K562 (cell line): ENCODE data around the gene CSTPP1. TPM values are rescaled to one million over a fixed set of nuclear protein-coding genes. Genes with fewer than 3 reads are reported as not detected.

ENCODE experiments used
- ATF7 ChIP-seq: fragments of 450-650 bp; IDR thresholded peaks from 2 replicates; pipeline ENCODE4 v1.7.1; 2014; ENCODE audit warnings: mild to moderate bottlenecking, moderate library complexity
- EP400 ChIP-seq: fragments of 450-650 bp; IDR thresholded peaks from 2 replicates; pipeline ENCODE4 v1.6.1; 2017; ENCODE audit warnings: antibody characterized with exemption, mild to moderate bottlenecking, moderate library complexity
- ERF ChIP-seq: fragments of 450-650 bp; formaldehyde crosslinking; IDR thresholded peaks from 2 replicates; pipeline ENCODE4 v1.4.0; 2020; ENCODE audit warnings: mild to moderate bottlenecking, mixed read lengths
- ESRRA ChIP-seq: fragments of 450-650 bp; IDR thresholded peaks from 2 replicates; pipeline ENCODE4 v1.6.1; 2014; ENCODE audit warnings: low read depth, mild to moderate bottlenecking, moderate library complexity, borderline replicate concordance
- FOS ChIP-seq: IDR thresholded peaks from 3 replicates; pipeline ENCODE4 v1.6.1; 2011; ENCODE audit not compliant: insufficient read length; ENCODE audit errors: extremely low read depth
- HDAC1 ChIP-seq, 2 experiments: fragments of 450-650 bp; IDR thresholded peaks; 2 replicates each; pipeline ENCODE4 v1.6.1; 2016 to 2017; ENCODE audit warnings: inconsistent platforms in 1 of 2, mild to moderate bottlenecking in 1 of 2, moderate library complexity in 1 of 2
- HNRNPK ChIP-seq: fragments of 200-400 bp; formaldehyde crosslinking; IDR thresholded peaks from one replicate; pipeline ENCODE4 v1.6.1; 2018; ENCODE audit warnings: mild to moderate bottlenecking, low read depth, low read length; ENCODE audit not compliant: poor library complexity, severe bottlenecking
- HNRNPL ChIP-seq: fragments of 200-400 bp; formaldehyde crosslinking; IDR thresholded peaks from 2 replicates; pipeline ENCODE4 v1.6.1; 2017; ENCODE audit warnings: low read depth, mild to moderate bottlenecking, low read length
- KHSRP ChIP-seq: fragments of 450-650 bp; IDR thresholded peaks from 2 replicates; pipeline ENCODE4 v1.6.1; 2017
- LCOR ChIP-seq: sonication (generic); formaldehyde crosslinking; IDR thresholded peaks from 2 replicates; pipeline ENCODE4 v1.8.0; 2022; ENCODE audit warnings: mild to moderate bottlenecking, missing genetic modification reagents
- NEUROD1 ChIP-seq: fragments of 150-350 bp; IDR thresholded peaks from 2 replicates; pipeline ENCODE4 v1.6.1; 2014; ENCODE audit warnings: borderline replicate concordance, low read length, low read depth; ENCODE audit not compliant: partially characterized antibody
- PRDM10 ChIP-seq: fragments of 450-650 bp; IDR thresholded peaks from 2 replicates; pipeline ENCODE4 v1.6.1; 2018; ENCODE audit not compliant: partially characterized antibody
- RFX1 ChIP-seq: fragments of 450-650 bp; IDR thresholded peaks from 2 replicates; pipeline ENCODE4 v1.6.1; 2016; ENCODE audit warnings: mild to moderate bottlenecking, moderate library complexity
- SIN3B ChIP-seq: fragments of 450-650 bp; IDR thresholded peaks from 2 replicates; pipeline ENCODE4 v1.6.1; 2017; ENCODE audit warnings: low read depth, mild to moderate bottlenecking, moderate library complexity
- SIRT6 ChIP-seq: IDR thresholded peaks from one replicate; pipeline ENCODE4 v1.6.1; 2012; ENCODE audit warnings: low read depth, mild to moderate bottlenecking, control low read depth, inconsistent platforms, low read length, moderate library complexity
- SMAD4 ChIP-seq: fragments of 250-450 bp; sonication (Bioruptor Pico); conservative IDR thresholded peaks from 2 replicates; pipeline ENCODE4 v1.8.0; 2021; ENCODE audit warnings: inconsistent platforms, mild to moderate bottlenecking, moderate library complexity
- SMARCC2 ChIP-seq: fragments of 450-650 bp; IDR thresholded peaks from 2 replicates; pipeline ENCODE4 v1.6.1; 2017; ENCODE audit warnings: antibody characterized with exemption, moderate library complexity, mild to moderate bottlenecking, low read depth
- SP1 ChIP-seq: sonication (generic); formaldehyde crosslinking; IDR thresholded peaks from 2 replicates; pipeline ENCODE4 v1.8.1; 2022; ENCODE audit warnings: mild to moderate bottlenecking, missing genetic modification reagents
- SREBF1 ChIP-seq: fragments of 150-350 bp; IDR thresholded peaks from 2 replicates; pipeline ENCODE4 v1.6.1; 2014; ENCODE audit warnings: antibody characterized with exemption, low read depth, low read length, borderline replicate concordance
- THRAP3 ChIP-seq: fragments of 450-650 bp; IDR thresholded peaks from 2 replicates; pipeline ENCODE4 v1.6.1; 2016; ENCODE audit warnings: mild to moderate bottlenecking, inconsistent platforms, borderline replicate concordance
- TRIM24 ChIP-seq, 2 experiments: fragments of 450-650 bp; IDR thresholded peaks; 2 replicates each; pipeline ENCODE4 v1.6.1; 2016
- U2AF1 ChIP-seq: fragments of 200-400 bp; formaldehyde crosslinking; optimal IDR thresholded peaks from 2 replicates; pipeline ENCODE3; 2017; ENCODE audit warnings: mild to moderate bottlenecking, low read depth, low read length, moderate library complexity
- ZFX ChIP-seq: sonication (generic); formaldehyde crosslinking; IDR thresholded peaks from 2 replicates; pipeline ENCODE4 v1.8.0; 2022; ENCODE audit warnings: mild to moderate bottlenecking, missing genetic modification reagents, moderate library complexity
- ZNF143 ChIP-seq: sonication (generic); formaldehyde crosslinking; IDR thresholded peaks from 2 replicates; pipeline ENCODE4 v1.9.0; 2022; ENCODE audit warnings: mild to moderate bottlenecking, missing genetic modification reagents
- ZNF232 ChIP-seq: sonication (generic); formaldehyde crosslinking; IDR thresholded peaks from 2 replicates; pipeline ENCODE4 v1.8.0; 2022; ENCODE audit warnings: mild to moderate bottlenecking, missing genetic modification reagents
- ZNF79 ChIP-seq: fragments of 250-450 bp; sonication (Bioruptor Pico); IDR thresholded peaks from 2 replicates; pipeline ENCODE4 v1.4.0; 2020; ENCODE audit warnings: low read depth, mild to moderate bottlenecking, moderate library complexity
- polyA plus RNA-seq, 8 experiments: library from polyadenylated mRNA; depleted of rRNA in 4 of 8; stranded (reverse) in 5 of 8; unstranded in 3 of 8; fragments of >200 nt; fragmentation: Nextera tagmentation in 2 of 8; fragmentation: Illumina TruSeq in 1 of 8; extraction: Ambion mirVana in 2 of 8; extraction: Trizol in 1 of 8; gene quantifications; 2 replicates each; pipeline versions ENCODE4 v1.2.1 to v1.2.3, GENCODE V29; 2011 to 2014; ENCODE audit warnings: inconsistent platforms in 1 of 8, missing spikeins in 1 of 8
- total RNA-seq, 7 experiments: library from RNA; depleted of rRNA in 6 of 7; stranded (reverse); fragments of >200 nt in 6 of 7; fragmentation: Illumina TruSeq in 2 of 7; extraction: Trizol in 2 of 7; gene quantifications; 2 replicates each; pipeline versions ENCODE4 v1.2.1 to v1.2.3, GENCODE V29; 2011 to 2021; ENCODE audit warnings: low replicate concordance in 1 of 7

The CSTPP1 gene
- total and polyA plus RNA-seq, 9 of the 15 experiments (the other 6 are each of a cell fraction or from before 2014, with no cell fraction given): 6.5 to 17.8 (median 9.2) TPM

DNA sequence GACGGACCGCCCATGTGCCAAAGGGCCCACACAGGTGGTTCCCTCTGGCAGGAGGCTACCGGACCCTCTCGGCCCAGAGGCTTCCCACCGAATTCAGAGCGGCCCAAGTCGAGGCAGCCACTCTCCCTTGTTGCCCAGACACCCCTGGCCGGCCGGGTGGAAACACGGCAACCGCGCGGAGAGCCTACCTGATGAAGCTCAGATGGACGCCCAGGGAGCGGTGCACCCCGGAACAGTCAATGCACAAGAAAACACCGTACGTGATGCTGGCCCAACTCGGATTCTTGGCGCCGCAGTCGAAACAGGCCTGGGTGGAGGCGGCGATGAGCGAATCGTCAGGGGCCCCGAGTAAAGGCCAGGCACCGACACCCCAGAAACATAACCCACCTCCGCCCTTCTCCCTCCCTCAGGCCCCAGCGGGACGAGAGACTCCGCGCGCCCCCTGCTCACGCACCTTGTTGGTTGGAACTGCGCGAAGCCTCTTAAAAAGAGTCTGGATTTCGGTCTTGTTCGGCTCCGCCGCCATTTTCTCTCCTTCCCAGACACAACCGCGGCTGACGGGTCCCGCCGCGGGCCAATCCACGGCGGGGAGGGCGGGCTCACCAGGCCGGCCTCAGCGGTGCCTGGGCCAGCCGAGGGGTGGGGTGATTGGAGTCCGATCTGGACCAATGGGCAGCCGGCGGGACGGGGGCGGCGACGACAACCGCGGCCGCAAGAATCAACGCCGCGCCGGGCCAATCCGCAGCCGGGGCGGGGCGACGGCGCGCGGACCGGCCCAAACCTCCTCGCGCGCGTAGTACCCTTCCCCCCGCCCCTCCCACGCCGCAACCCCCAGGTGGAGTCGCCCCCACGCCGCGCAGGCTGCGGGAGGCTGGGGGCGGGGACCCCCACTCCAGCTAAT is 240.0 kb downstream of the CSTPP1 start, which contains the start of gene ARFGAP2 (continued):
- TF ChIP-seq NEUROD1 (no peak), ESRRA (peak; percentile 73; the same call in 1 of the 2 replicates), TRIM24 (IDR thresholded peaks at IDR 0.05) (peak in 1 of 2 experiments; percentile 16; a peak in 1 of 4 replicates), SIRT6 (no peak), SMAD4 (peak; percentile 58; the same call in 1 of the 2 replicates), EP400 (peak; percentile 61), KHSRP (no peak), ZFX (CRISPR knock-in tag) (peak; percentile 65), HDAC1 (IDR thresholded peaks at IDR 0.05) (no peak; a peak in 1 of 4 replicates), ZNF232 (CRISPR knock-in tag) (0 out of 2 replicates have a peak, but pooled peaks have one; percentile 80), SREBF1 (0 out of 2 replicates have a peak, but pooled peaks have one; percentile 77), THRAP3 (no peak), PRDM10 (peak; percentile 63), ZNF79 (CRISPR knock-in tag) (no peak), SIN3B (peak; percentile 98), ATF7 (peak; percentile 71), LCOR (CRISPR knock-in tag) (peak; percentile 64), FOS (peak; percentile 60), U2AF1 (peak; percentile 28), ZNF143 (CRISPR knock-in tag) (peak; percentile 73), HNRNPK (peak; percentile 52), SMARCC2 (no peak), RFX1 (no peak), SP1 (CRISPR knock-in tag) (peak; percentile 62; the same call in 1 of the 2 replicates), HNRNPL (0 out of 2 replicates have a peak, but pooled peaks have one; percentile 56), ERF (peak; percentile 66)
